ENCODE results near the gene KLHL2. TPM values are rescaled to one million over a fixed set of nuclear protein-coding genes. Genes with fewer than 3 reads are reported as not detected.
A peak's percentile ranks its signal among the peaks of the same experiment; 100 is the strongest.
"Not testable (repeated sequence)": the region's sequence is repeated elsewhere in the genome, so short reads cannot be mapped to it uniquely, and the experiment has no call there.

KLHL2 gene
- total RNA-seq, 1 donor from 2014 or later = 16.0 TPM

DNA sequence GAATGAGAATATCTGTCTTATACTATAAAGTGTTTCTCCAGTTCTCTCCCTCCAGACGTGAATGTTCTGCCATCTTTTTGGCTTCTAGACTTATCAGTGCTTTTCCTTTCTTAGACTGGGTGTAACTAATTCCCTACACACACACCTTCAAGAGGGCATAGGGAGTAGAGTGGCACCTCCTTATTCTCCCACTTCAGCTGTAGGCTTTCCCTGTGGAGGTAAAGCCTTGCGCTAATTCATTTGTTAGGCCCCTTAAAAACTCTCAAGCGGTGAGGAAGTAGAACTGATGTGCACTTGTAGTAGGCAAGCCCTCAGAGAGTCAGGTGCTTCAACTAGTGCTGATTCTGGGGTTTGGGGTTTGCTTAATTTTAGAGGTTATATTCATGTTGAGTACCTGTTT lies 10.0 kb downstream of the KLHL2 start:
- Mint-ChIP-seq H3K27me3 (ENCODE audit: low read depth) (no peaks in the 10 kb centered on the region), H3K4me1 (ENCODE audit: low read depth) (peaks cover 53% of the 10 kb centered on the region), H3K4me3 (ENCODE audit: unreplicated experiment) (no peak overlapping the region), H3K36me3 (ENCODE audit: low read depth) (no peaks in the 10 kb centered on the region), H3K9me3 (ENCODE audit: low read depth) (no peaks in the 10 kb centered on the region), H3K27ac (ENCODE audit: unreplicated experiment) (peak overlapping the region; percentile 2)
- no peak for DNase-seq (ENCODE audit: low spot score)
- no peak for TF ChIP-seq CTCF (IDR thresholded peaks at IDR 0.05)

DNA sequence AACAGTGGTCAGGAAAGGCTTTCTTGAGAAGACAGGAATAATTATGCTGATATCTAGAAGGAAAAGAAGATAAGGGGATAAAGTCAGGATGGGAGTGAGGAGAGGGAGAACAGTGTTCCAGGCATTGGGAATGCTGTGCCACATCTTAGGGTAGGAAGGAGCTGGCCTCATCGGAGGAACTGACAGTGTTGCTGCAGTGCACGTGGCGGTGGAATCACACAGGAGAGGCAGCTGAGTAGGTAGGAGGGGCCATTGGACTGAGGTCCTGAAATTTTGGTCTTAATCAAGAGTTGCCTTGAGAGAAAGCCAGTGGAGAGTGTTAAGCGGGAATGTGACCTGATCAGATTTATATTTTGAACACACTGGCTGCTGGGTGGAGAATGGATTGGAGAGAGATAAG lies 13.9 kb downstream of the KLHL2 start:
- H3K27me3 Mint-ChIP-seq (ENCODE audit: low read depth); DNase-seq (ENCODE audit: low spot score); H3K36me3 Mint-ChIP-seq (ENCODE audit: low read depth); H3K9me3 Mint-ChIP-seq (ENCODE audit: low read depth); H3K4me3 Mint-ChIP-seq (ENCODE audit: unreplicated experiment): not testable (repeated sequence)
- H3K27ac Mint-ChIP-seq (ENCODE audit: unreplicated experiment) = peak overlapping the region; percentile 5
- H3K4me1 Mint-ChIP-seq (ENCODE audit: low read depth) = peaks cover 39% of the 10 kb centered on the region

- not testable (repeated sequence) for H3K27me3 Mint-ChIP-seq (ENCODE audit: low read depth); H3K4me3 Mint-ChIP-seq (ENCODE audit: unreplicated experiment); DNase-seq (ENCODE audit: low spot score); H3K9me3 Mint-ChIP-seq (ENCODE audit: low read depth); H3K36me3 Mint-ChIP-seq (ENCODE audit: low read depth)
- Mint-ChIP-seq H3K4me1 (ENCODE audit: low read depth) (peaks cover 31% of the 10 kb centered on the region), H3K27ac (ENCODE audit: unreplicated experiment) (peak overlapping the region; percentile 89)
Observed at GRCh38 chr4:165221993-165222650, 14.8 kb downstream of the KLHL2 start.

- Mint-ChIP-seq H3K4me3 (ENCODE audit: unreplicated experiment) (no peak overlapping the region), H3K27me3 (ENCODE audit: low read depth) (no peaks in the 10 kb centered on the region), H3K36me3 (ENCODE audit: low read depth) (peaks cover 2% of the 10 kb centered on the region), H3K27ac (ENCODE audit: unreplicated experiment) (peak overlapping the region; percentile 89), H3K9me3 (ENCODE audit: low read depth) (no peaks in the 10 kb centered on the region), H3K4me1 (ENCODE audit: low read depth) (peaks cover 27% of the 10 kb centered on the region)
- DNase-seq (ENCODE audit: low spot score) = no peak
- TF ChIP-seq CTCF (IDR thresholded peaks at IDR 0.05) = no peak
Observed at GRCh38 chr4:165222651-165222994, 15.3 kb downstream of the KLHL2 start.

DNA sequence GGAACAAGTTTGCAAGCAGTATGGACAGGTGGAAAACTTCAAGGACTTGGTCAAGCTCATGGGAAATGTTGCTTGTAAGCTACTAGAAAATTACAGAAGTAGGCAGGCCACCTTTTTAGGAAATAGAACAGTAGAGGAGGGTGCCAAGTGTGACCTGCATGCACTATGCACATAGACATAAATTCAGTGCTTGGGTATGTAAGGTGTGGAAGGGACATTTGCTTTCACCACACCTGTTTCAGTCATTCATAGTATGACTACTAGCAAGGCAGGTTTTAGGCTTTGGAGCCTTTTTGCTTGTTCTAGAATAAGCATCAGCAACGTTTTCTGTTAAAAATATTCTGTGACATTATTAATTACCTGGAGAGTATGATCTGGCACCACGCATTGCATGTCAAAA lies 20.0 kb downstream of the KLHL2 start:
- not testable (repeated sequence) for DNase-seq (ENCODE audit: low spot score); H3K4me3 Mint-ChIP-seq (ENCODE audit: unreplicated experiment); H3K9me3 Mint-ChIP-seq (ENCODE audit: low read depth); H3K27ac Mint-ChIP-seq (ENCODE audit: unreplicated experiment); H3K27me3 Mint-ChIP-seq (ENCODE audit: low read depth); H3K36me3 Mint-ChIP-seq (ENCODE audit: low read depth)
- H3K4me1 Mint-ChIP-seq (ENCODE audit: low read depth) = peaks cover 18% of the 10 kb centered on the region

DNA sequence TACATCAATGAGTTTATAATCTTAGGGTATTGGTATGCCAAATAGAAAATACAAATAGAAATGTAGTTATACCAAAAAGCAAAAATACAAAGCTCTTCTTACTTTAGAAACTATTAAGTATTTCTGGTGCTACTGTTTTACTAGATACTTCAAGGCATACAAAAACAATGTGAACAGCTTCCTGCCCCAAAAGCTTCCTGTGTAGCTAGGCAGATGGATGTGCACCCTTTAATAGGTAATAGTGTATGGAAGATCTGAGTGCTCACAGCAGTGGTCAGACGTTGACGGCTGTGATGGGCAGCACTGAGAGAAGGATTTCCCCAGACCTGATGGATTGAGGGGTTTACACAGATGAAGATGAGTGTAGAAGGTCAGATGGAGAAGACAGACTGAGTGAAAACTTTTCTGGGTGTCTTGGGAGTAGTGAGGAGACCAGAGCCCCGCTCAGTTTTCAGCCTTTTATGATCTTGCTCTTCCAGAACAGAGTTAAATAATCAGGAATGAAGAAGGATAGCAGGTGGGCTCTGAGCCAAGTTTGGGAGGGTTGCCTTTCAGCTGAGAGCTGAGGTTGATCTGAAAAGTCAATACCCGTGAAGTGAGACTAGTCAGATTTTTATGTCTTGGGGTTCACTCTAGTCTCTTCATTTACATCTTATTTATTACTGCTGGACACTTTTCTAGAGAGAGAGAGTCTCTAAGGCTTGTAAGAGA lies 22.3 kb downstream of the KLHL2 start:
- not testable (repeated sequence) for H3K4me3 Mint-ChIP-seq (ENCODE audit: unreplicated experiment); H3K36me3 Mint-ChIP-seq (ENCODE audit: low read depth); DNase-seq (ENCODE audit: low spot score); H3K27me3 Mint-ChIP-seq (ENCODE audit: low read depth); H3K27ac Mint-ChIP-seq (ENCODE audit: unreplicated experiment); H3K9me3 Mint-ChIP-seq (ENCODE audit: low read depth)
- H3K4me1 Mint-ChIP-seq (ENCODE audit: low read depth) = peaks cover 24% of the 10 kb centered on the region

DNA sequence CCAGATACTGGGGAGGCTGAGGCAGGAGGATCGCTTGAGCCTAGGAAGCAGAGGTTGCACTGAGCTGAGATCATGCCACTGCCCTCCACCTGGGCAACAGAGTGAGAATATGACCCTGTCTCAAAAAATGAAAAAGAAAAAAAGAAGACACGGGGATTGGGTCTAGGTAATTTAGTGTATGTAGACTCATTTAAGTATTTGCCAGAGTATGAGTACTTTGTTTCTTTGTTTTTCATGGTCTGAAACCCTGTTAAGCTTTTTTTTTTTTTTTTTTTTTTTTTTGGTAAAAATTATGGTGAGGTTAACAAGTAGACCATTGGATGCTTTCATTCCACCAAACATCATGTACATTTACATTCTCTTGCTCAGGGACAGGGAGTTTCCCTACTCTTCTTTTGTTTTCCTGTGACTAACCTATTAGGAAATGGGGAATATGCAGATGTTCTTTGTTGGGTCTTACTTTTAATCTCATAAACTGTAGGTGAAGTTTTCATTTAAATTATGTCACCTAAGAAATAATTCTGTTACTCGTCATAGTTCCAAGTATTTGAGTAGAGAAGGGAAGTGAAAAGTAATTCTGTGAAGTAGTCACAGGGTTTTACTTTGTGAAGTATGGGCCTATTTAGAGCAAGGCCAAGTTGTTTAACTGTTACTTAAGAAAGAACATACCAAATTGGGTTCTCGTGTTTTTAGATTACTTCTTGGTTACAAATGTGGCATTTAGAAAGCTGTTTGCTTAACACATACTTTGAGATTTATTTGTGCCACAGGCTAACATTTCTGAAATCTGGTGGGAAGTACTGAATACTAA lies 25.5 kb downstream of the KLHL2 start:
- H3K27ac Mint-ChIP-seq (ENCODE audit: unreplicated experiment) = peak overlapping the region; percentile 79
- DNase-seq (ENCODE audit: low spot score); H3K36me3 Mint-ChIP-seq (ENCODE audit: low read depth): not testable (repeated sequence)

More for the DNA sequence above, 25.5 kb downstream of the KLHL2 start:
- H3K4me1 Mint-ChIP-seq (ENCODE audit: low read depth) = peaks cover 24% of the 10 kb centered on the region
- not testable (repeated sequence) for H3K27me3 Mint-ChIP-seq (ENCODE audit: low read depth); H3K4me3 Mint-ChIP-seq (ENCODE audit: unreplicated experiment); H3K9me3 Mint-ChIP-seq (ENCODE audit: low read depth)

All from chondrocyte (in vitro differentiated cells).